Liver (tissue), 9 donors: ENCODE results near the gene KRTAP1-4. TPM values are rescaled to one million over a fixed set of nuclear protein-coding genes. Genes with fewer than 3 reads are reported as not detected.

ENCODE experiments used
- DNase-seq: peaks from one replicate; pipeline ENCODE4 v3.0.0-alpha.2; 2017; ENCODE audit warnings: low spot score
- H3K27ac ChIP-seq, 2 donors: one replicate each; pipeline ENCODE4 v1.7.0; 2013; ENCODE audit warnings: inconsistent platforms in 2 of 2, low read length in 2 of 2, control low read depth in 1 of 2, low read depth in 1 of 2, mild to moderate bottlenecking in 1 of 2
- H3K27me3 ChIP-seq, 4 donors: one replicate each; pipeline versions ENCODE4 v1.6.1 to v1.7.0; 2013; ENCODE audit warnings: low read length in 3 of 4, inconsistent platforms in 1 of 4, mild to moderate bottlenecking in 1 of 4, moderate library complexity in 1 of 4; ENCODE audit not compliant: control insufficient read depth in 4 of 4, insufficient read depth in 4 of 4
- H3K36me3 ChIP-seq, 4 donors: one replicate each; pipeline versions ENCODE4 v1.6.1 to v1.7.0; 2013; ENCODE audit warnings: low read length in 3 of 4, mild to moderate bottlenecking in 3 of 4, low read depth in 1 of 4, moderate library complexity in 1 of 4; ENCODE audit not compliant: control insufficient read depth in 4 of 4, insufficient read depth in 3 of 4
- H3K4me1 ChIP-seq, 4 donors: one replicate each; pipeline versions ENCODE4 v1.6.1 to v1.7.0; 2013; ENCODE audit warnings: low read length in 3 of 4, mild to moderate bottlenecking in 3 of 4, moderate library complexity in 1 of 4; ENCODE audit not compliant: control insufficient read depth in 4 of 4, insufficient read depth in 4 of 4
- H3K4me3 ChIP-seq, 3 donors: one replicate each; pipeline versions ENCODE4 v1.6.1 to v1.7.0; 2013; ENCODE audit warnings: low read length in 3 of 3, control low read depth in 1 of 3, low read depth in 1 of 3, mild to moderate bottlenecking in 1 of 3
- H3K9ac ChIP-seq, 2 donors: one replicate each; pipeline ENCODE4 v1.7.0; 2013; ENCODE audit warnings: low read length in 2 of 2, mild to moderate bottlenecking in 2 of 2, moderate library complexity in 2 of 2, control low read depth in 1 of 2, low read depth in 1 of 2
- H3K9me3 ChIP-seq, 4 donors: one replicate each; pipeline versions ENCODE4 v1.6.1 to v1.7.0; 2013; ENCODE audit warnings: low read length in 3 of 4; ENCODE audit not compliant: control insufficient read depth in 4 of 4
- ATF3 ChIP-seq: IDR thresholded peaks from 2 replicates; pipeline ENCODE4 v1.6.1; 2016; ENCODE audit warnings: antibody characterized with exemption
- CTCF ChIP-seq: fragments of 150-350 bp; IDR thresholded peaks from 2 replicates; pipeline ENCODE4 v1.5.1; 2017; ENCODE audit warnings: improper control_type of control experiment, low read depth, low read length; ENCODE audit not compliant: missing input control
- EGR1 ChIP-seq, 2 donors: IDR thresholded peaks; 2 replicates each; pipeline ENCODE4 v1.6.1; 2016 to 2018; ENCODE audit warnings: antibody characterized with exemption in 2 of 2, low read depth in 2 of 2
- FOXA1 ChIP-seq: IDR thresholded peaks from 2 replicates; pipeline ENCODE4 v1.6.1; 2016; ENCODE audit warnings: antibody characterized with exemption
- FOXA2 ChIP-seq: IDR thresholded peaks from 2 replicates; pipeline ENCODE4 v1.6.1; 2016; ENCODE audit warnings: antibody characterized with exemption
- HNF4A ChIP-seq, 2 donors: conservative IDR thresholded peaks; 2 replicates each; pipeline ENCODE4 v1.6.1; 2016; ENCODE audit warnings: antibody characterized with exemption in 2 of 2, mild to moderate bottlenecking in 2 of 2
- HNF4G ChIP-seq: IDR thresholded peaks from 2 replicates; pipeline ENCODE4 v1.6.1; 2016; ENCODE audit warnings: antibody characterized with exemption
- NR2F2 ChIP-seq: IDR thresholded peaks from 2 replicates; pipeline ENCODE4 v1.6.1; 2016; ENCODE audit warnings: antibody characterized with exemption
- RAD21 ChIP-seq, 2 donors: IDR thresholded peaks; 2 replicates each; pipeline ENCODE4 v1.6.1; 2016; ENCODE audit warnings: antibody characterized with exemption in 2 of 2, mild to moderate bottlenecking in 2 of 2
- REST ChIP-seq: IDR thresholded peaks from 2 replicates; pipeline ENCODE4 v1.6.1; 2016; ENCODE audit warnings: antibody characterized with exemption, mild to moderate bottlenecking
- RXRA ChIP-seq, 2 donors: IDR thresholded peaks; 2 replicates each; pipeline ENCODE4 v1.6.1; 2017 to 2018; ENCODE audit warnings: antibody characterized with exemption in 2 of 2, mild to moderate bottlenecking in 1 of 2
- SP1 ChIP-seq: IDR thresholded peaks from 2 replicates; pipeline ENCODE4 v1.6.1; 2018; ENCODE audit warnings: antibody characterized with exemption, mild to moderate bottlenecking
- TAF1 ChIP-seq: conservative IDR thresholded peaks from 2 replicates; pipeline ENCODE4 v1.6.1; 2016; ENCODE audit warnings: antibody characterized with exemption, mild to moderate bottlenecking
- YY1 ChIP-seq: IDR thresholded peaks from 2 replicates; pipeline ENCODE4 v1.6.1; 2016; ENCODE audit warnings: antibody characterized with exemption, mild to moderate bottlenecking
- ZBTB33 ChIP-seq: IDR thresholded peaks from 2 replicates; pipeline ENCODE4 v1.6.1; 2016; ENCODE audit warnings: antibody characterized with exemption
- WGBS: extraction: QIAGEN DNeasy Blood & Tissue Kit; methylation state at CpG from one replicate; pipeline ENCODE4 v1.1.7; 2013; 5-methylcytosine and 5-hydroxymethylcytosine counted together
- polyA plus RNA-seq, 2 donors: library from polyadenylated mRNA; stranded (reverse) in 1 of 2; unstranded in 1 of 2; fragments of 200-250 nt in 1 of 2; fragments of >200 nt in 1 of 2; fragmentation: Nextera tagmentation in 1 of 2; extraction: Ambion mirVana in 1 of 2; gene quantifications; one replicate each; pipeline versions ENCODE4 v1.2.1 to v1.2.3, GENCODE V29; 2013 to 2015
- total RNA-seq, 2 donors: library from RNA; depleted of rRNA; stranded (reverse); fragments of >200 nt; gene quantifications; one replicate each; pipeline ENCODE4 v1.2.3, GENCODE V29; 2014
- donor health status: healthy.
- donor health status: healthy.
- donor health status: healthy.
- donor health status: healthy.
- donor health status: healthy.

The KRTAP1-4 gene
- total and polyA plus RNA-seq, 4 donors, result not detected

- Histone ChIP-seq H3K27me3 (peaks cover 0 to 4% (median 0%) of the 10 kb centered on the region in 4 donors), H3K27ac (no peak overlapping the region), H3K9me3 (peaks cover 0 to 11% (median 2%) of the 10 kb centered on the region in 4 donors), H3K4me1 (no peaks in the 10 kb centered on the region), H3K36me3 (no peaks in the 10 kb centered on the region), H3K4me3 (no peak overlapping the region), H3K9ac (no peak overlapping the region)
- DNase-seq, result no peak
- TF ChIP-seq NR2F2 (no peak), SP1 (no peak), RAD21 (IDR thresholded peaks at IDR 0.05) (no peak), FOXA1 (no peak), FOXA2 (no peak)
These were observed 9.7 kb downstream of the KRTAP1-4 start for GRCh38 chr17:41020336-41020735.

- Histone ChIP-seq H3K27ac (no peak overlapping the region), H3K27me3 (peaks cover 0 to 4% (median 0%) of the 10 kb centered on the region in 4 donors), H3K9me3 (peaks cover 0 to 11% (median 2%) of the 10 kb centered on the region in 4 donors), H3K4me1 (no peaks in the 10 kb centered on the region), H3K4me3 (no peak overlapping the region), H3K9ac (no peak overlapping the region), H3K36me3 (no peaks in the 10 kb centered on the region)
- no peak for DNase-seq
- 95% methylated on average over 3 of the region's 3 CpGs for WGBS
- TF ChIP-seq FOXA1, result no peak
- no peak for TF ChIP-seq SP1
- TF ChIP-seq HNF4G, result no peak
These were observed 10.6 kb downstream of the KRTAP1-4 start for GRCh38 chr17:41019415-41019814.

GRCh38 chr17:41018541-41018940 is 11.5 kb downstream of the KRTAP1-4 start:
- no peaks in the 10 kb centered on the region for H3K4me1 ChIP-seq
- no peaks in the 10 kb centered on the region for H3K36me3 ChIP-seq
- 82% methylated on average over 3 of the region's 3 CpGs for WGBS
- H3K27ac ChIP-seq, result no peak overlapping the region
- no peak for TF ChIP-seq ATF3
- no peak for TF ChIP-seq HNF4A (conservative IDR thresholded peaks at IDR 0.05)
- TF ChIP-seq TAF1, result no peak
- H3K4me3 ChIP-seq, result no peak overlapping the region
- peaks cover 0 to 4% (median 0%) of the 10 kb centered on the region in 4 donors for H3K27me3 ChIP-seq
- no peak for DNase-seq
- H3K9ac ChIP-seq, result no peak overlapping the region
- peaks cover 0 to 9% (median 2%) of the 10 kb centered on the region in 4 donors for H3K9me3 ChIP-seq

- Histone ChIP-seq H3K36me3 (no peaks in the 10 kb centered on the region), H3K27me3 (peaks cover 0 to 4% (median 0%) of the 10 kb centered on the region in 4 donors), H3K4me3 (no peak overlapping the region), H3K27ac (no peak overlapping the region), H3K4me1 (no peaks in the 10 kb centered on the region), H3K9me3 (peaks cover 0 to 7% (median 2%) of the 10 kb centered on the region in 4 donors), H3K9ac (no peak overlapping the region)
- DNase-seq, result no peak
- 66% methylated on average over 13 of the region's 13 CpGs for WGBS
- TF ChIP-seq CTCF (no peak), HNF4A (conservative IDR thresholded peaks at IDR 0.05) (no peak), RXRA (IDR thresholded peaks at IDR 0.05) (no peak), HNF4G (no peak), RAD21 (IDR thresholded peaks at IDR 0.05) (no peak), EGR1 (IDR thresholded peaks at IDR 0.05; ENCODE audit: low read depth in 2 of 2) (no peak), ZBTB33 (no peak), SP1 (no peak), ATF3 (no peak), REST (no peak), FOXA2 (no peak), YY1 (no peak)
These were observed 13.3 kb downstream of the KRTAP1-4 start for GRCh38 chr17:41016578-41017215.
